ENCODE results near the gene MTMR11.
A peak's percentile ranks its signal among the peaks of the same experiment; 100 is the strongest.

Gene MTMR11

DNA sequence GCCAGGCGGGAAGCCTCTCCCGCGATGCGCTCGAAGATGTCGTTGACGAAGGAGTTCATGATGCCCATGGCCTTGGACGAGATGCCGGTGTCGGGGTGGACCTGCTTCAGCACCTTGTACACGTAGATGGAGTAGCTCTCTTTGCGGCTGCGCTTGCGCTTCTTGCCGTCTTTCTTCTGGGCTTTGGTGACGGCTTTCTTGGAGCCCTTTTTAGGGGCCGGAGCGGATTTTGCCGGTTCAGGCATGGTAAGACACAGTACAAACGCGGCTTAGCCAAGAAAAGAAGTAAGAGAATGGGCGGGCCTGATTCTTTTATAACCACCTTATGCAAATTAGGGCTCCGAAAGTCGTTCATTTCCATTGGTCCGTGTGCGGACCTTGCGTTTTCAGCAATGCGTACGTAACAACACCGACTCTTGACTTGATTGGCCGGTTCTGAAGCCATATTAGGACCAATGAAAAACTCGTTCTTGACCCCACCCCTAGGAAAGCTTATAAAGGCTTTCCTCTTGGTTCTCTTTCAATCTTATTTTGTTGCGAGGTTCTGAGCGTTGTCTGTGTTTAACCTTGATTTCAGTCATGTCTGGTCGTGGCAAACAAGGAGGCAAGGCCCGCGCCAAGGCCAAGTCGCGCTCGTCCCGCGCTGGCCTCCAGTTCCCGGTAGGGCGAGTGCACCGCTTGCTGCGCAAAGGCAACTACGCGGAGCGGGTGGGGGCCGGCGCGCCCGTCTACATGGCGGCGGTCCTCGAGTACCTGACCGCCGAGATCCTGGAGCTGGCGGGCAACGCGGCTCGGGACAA is 50.1 kb downstream of the MTMR11 start:
- TF ChIP-seq, protein P1, sequence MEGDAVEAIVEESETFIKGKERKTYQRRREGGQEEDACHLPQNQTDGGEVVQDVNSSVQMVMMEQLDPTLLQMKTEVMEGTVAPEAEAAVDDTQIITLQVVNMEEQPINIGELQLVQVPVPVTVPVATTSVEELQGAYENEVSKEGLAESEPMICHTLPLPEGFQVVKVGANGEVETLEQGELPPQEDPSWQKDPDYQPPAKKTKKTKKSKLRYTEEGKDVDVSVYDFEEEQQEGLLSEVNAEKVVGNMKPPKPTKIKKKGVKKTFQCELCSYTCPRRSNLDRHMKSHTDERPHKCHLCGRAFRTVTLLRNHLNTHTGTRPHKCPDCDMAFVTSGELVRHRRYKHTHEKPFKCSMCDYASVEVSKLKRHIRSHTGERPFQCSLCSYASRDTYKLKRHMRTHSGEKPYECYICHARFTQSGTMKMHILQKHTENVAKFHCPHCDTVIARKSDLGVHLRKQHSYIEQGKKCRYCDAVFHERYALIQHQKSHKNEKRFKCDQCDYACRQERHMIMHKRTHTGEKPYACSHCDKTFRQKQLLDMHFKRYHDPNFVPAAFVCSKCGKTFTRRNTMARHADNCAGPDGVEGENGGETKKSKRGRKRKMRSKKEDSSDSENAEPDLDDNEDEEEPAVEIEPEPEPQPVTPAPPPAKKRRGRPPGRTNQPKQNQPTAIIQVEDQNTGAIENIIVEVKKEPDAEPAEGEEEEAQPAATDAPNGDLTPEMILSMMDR (IDR thresholded peaks at IDR 0.05; ENCODE audit: low read depth, low read length, missing control alignments) = no peak
- DNase-seq (ENCODE audit: low read depth) = peak; percentile 99
- H3K4me3 ChIP-seq (ENCODE audit: low read depth, low read length) = peak overlapping the region; percentile 76

- DNase-seq (ENCODE audit: low read depth) = peak; percentile 10
- H3K4me3 ChIP-seq (ENCODE audit: low read depth, low read length) = peak overlapping the region; percentile 76
Measured at GRCh38 chr1:149886121-149886395, 50.6 kb downstream of the MTMR11 start.

GRCh38 chr1:149885339-149886120 is 51.1 kb downstream of the MTMR11 start:
- peak; percentile 66 for DNase-seq (ENCODE audit: low read depth)
- TF ChIP-seq, protein P1 (IDR thresholded peaks at IDR 0.05; ENCODE audit: low read depth, low read length, missing control alignments) = no peak
- peak overlapping the region; percentile 76 for H3K4me3 ChIP-seq (ENCODE audit: low read depth, low read length)

GRCh38 chr1:149884433-149885338 is 52.0 kb downstream of the MTMR11 start:
- peak overlapping the region; percentile 76 for H3K4me3 ChIP-seq (ENCODE audit: low read depth, low read length)
- DNase-seq (ENCODE audit: low read depth) = peak; percentile 42
- TF ChIP-seq, protein P1 (IDR thresholded peaks at IDR 0.05; ENCODE audit: low read depth, low read length, missing control alignments) = no peak

GRCh38 chr1:149883598-149884247 is 53.0 kb downstream of the MTMR11 start:
- TF ChIP-seq, protein P1 (IDR thresholded peaks at IDR 0.05; ENCODE audit: low read depth, low read length, missing control alignments) = no peak
- H3K4me3 ChIP-seq (ENCODE audit: low read depth, low read length) = peak overlapping the region; percentile 76; the same call in 1 of the 2 replicates

DNA sequence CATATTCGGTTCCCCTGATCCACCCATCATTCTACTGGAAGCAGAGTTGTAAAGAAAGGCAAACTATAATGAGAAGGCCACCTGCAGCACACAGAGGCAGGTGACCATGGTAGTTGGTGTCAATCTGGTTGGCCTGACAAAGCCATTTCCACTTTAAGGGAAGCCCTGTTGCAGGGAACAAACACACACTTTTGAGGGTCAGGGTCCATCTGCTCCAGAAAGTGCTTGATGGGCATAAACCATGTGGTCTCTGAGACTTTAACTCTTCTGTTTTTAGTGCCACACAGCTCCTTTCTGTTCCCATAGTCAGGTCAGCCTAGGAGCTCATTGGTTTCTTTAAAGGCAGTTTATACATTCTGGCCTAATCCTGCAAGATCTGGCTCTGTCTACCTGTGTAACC is 54.8 kb downstream of the MTMR11 start:
- TF ChIP-seq, protein P1 (IDR thresholded peaks at IDR 0.05; ENCODE audit: low read depth, low read length, missing control alignments) = no peak
- DNase-seq (ENCODE audit: low read depth) = no peak
- no peak overlapping the region for H3K4me3 ChIP-seq (ENCODE audit: low read depth, low read length)

More at GRCh38 chr1:149883598-149884247, 53.0 kb downstream of the MTMR11 start:
- no peak for DNase-seq (ENCODE audit: low read depth)
